Right ventricle myocardium inferior (tissue), 1 donor: Measurements from ENCODE around the gene IP6K1. TPM values are rescaled to one million over a fixed set of nuclear protein-coding genes. Genes with fewer than 3 reads are reported as not detected.

Source experiments
- ATAC-seq: fragments of 200-7000 bp; cut with Tn5 transposase; one replicate; pipeline ENCODE4 v1.9.1; 2020; ENCODE audit warnings: mild to moderate bottlenecking, moderate library complexity
- DNase-seq: peaks from one replicate; pipeline ENCODE4 v3.0.0; 2021; ENCODE audit errors: missing footprints
- intact Hi-C: fragments of 100-400 bp; cut with DNase I; formaldehyde crosslinking; loops from one replicate; pipeline ENCODE4 v1.11.0; 2022
- total RNA-seq: library from RNA; stranded (reverse); fragmentation: NEBNext Ultra II Directional; extraction: Animal tissue kit (Norgen Biotek cat#: 25700); gene quantifications from one replicate; pipeline ENCODE4 v1.2.1, GENCODE V29; 2021
- donor health status: DM: no; HTN: yes; CAD: no; lungs with severe emphysema.

Gene IP6K1
- total RNA-seq, 1 donor from 2014 or later = 19.0 TPM

- DNase-seq (peak; percentile 53), ATAC-seq (no peak)
- intact Hi-C loops = no loop called here
These were observed 68.1 kb downstream of the IP6K1 start for GRCh38 chr3:49717959-49718857.

DNA sequence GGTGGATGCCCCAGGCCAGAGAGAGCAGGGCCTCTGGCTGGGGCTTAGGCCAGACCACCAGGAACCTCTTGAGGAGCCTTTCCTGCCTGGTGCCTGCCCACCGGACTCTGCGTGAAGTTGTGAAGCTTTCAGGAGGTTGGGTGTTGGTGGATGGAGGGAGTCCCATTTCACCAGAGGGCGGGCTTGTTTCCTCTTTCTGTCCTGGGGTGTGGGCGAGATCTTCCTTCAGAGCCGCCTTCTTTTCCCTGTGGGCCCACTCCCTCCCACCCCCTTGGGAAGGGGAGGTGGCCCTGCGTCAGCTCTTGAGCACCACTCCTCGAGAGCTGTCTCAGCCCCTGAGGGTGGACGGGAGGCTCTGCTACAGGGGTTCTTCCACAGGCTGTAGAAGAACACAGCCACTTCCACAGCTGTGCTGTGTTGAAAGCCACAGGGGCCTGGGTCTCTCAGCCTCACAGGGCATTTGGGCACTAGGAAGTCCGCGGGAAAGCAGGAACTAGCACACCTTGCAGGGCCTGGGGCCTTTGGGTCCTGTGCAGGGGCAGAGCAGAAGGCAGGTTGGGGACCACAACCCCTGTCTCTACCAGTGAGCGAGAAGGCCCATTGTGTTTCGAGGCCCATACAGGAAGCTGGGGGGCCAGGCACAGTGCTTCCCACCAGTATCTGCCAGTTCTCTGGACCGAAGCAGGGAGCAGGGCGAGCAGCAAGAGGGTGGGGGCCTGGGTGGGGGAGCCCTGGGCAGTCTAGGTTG is 69.0 kb downstream of the IP6K1 start:
- intact Hi-C loops = no loop called here
- ATAC-seq (no peak), DNase-seq (no peak)

DNA sequence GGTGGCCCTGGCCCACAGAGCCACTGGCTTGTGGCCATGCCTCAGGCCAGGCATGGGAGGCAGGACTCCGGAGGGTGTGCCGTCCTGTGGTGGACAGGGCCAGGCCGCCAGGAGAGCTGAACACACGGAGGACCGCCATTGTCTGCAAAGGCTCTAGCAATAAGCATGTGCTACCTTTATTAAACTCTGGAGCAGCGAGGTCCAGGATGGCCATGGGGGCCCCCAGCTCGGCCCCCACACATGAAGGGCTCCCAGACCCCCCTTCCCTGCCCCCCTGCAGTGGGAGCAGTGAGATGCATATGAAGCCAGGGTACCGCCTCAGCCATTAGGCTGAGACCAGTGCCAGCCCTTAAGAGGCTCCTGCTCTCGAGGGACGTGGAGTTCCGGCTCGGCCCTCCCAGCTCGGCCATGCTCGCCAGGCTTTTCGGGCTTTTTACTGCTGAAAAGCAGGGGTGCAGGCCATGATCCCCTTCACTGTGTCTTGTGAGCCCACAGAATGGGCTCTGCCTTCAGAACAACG is 69.6 kb downstream of the IP6K1 start:
- intact Hi-C loops = no loop called here
- DNase-seq (no peak), ATAC-seq (no peak)

DNA sequence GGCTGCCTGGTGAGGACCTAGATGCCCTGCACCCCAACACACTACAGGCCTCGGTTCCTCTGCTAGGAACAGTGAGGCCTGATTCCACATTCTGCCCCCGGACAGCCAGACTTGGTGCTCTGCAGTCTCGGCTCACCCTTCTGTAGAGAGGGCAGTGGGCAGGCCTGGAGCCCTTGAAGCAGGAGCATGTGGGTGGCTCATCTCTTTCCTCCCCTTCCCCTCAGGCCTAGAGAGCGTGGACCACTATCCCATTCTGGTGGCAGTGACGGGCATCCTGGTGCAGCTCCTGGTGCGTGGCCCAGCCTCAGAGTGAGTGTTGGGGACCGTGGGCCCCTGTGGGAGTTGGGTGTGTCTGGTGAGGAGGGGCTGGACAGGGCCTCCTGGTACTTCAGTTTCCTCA is 70.2 kb downstream of the IP6K1 start:
- DNase-seq = no peak
- intact Hi-C loops = no loop called here

GRCh38 chr3:49715611-49716121 is 70.7 kb downstream of the IP6K1 start:
- ATAC-seq (no peak), DNase-seq (peak; percentile 63)
- intact Hi-C loops = no loop called here

More for the DNA sequence above, 70.2 kb downstream of the IP6K1 start:
- ATAC-seq = no peak

GRCh38 chr3:49714728-49715550 is 71.4 kb downstream of the IP6K1 start:
- DNase-seq (no peak), ATAC-seq (no peak)
- intact Hi-C loops = no loop called here

DNA sequence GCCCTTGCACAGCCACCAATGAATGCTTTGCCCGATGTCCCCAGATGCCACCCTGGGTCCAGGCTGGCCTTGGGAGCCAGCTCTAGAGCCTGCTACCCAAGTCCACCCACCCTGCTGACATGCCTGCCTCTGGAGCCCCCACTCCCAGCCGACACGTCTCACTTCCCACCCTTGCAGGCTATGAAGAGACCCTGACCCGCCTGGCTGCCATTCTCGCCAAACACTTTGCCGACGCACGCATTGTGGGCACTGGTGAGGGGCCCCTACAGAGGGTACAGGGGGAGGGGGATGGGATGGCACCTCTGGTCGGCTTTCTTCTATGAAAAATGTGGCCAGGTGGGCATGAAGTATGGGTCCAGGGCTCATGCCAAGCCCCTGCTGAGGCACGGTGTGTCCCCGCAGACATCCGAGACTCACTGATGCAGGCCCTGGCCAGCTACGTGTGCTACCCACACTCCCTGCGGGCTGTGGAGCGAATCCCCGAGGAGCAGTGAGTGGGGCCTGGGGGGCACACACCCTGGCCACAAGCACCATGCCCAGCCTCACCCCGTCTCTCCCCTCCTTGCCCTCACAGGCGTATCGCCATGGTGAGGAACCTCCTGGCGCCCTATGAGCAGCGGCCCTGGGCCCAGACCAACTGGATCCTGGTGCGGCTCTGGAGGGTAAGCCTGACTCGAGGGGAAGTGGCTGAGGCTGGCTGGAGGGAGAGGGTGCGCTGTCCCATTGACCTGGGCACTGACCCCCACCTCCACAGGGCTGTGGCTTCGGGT is 72.8 kb downstream of the IP6K1 start:
- peak; percentile 54 for DNase-seq
- no peak for ATAC-seq
- intact Hi-C loops = no loop called here

GRCh38 chr3:49712631-49713317 is 73.6 kb downstream of the IP6K1 start:
- no peak for ATAC-seq
- no peak for DNase-seq
- intact Hi-C loops = no loop called here

DNA sequence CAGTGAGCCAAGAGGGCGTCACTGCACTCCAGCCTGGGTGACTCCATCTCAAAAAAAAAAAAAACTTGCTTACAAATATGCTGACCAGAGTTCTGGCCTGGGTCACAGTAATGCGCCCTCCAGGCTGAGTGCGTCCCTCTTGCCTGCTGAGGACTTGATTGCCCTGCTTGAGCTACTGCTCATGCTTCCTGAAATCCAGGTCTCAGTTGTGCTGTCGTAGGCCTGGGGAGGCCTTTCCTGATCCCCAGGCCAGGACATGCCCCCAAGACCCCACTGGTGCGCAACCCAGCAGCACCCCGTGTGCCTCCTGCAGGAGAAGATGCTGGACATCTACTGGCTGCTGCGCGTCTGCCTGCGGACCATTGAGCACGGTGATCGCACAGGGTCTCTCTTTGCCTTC is 74.2 kb downstream of the IP6K1 start:
- ATAC-seq (no peak), DNase-seq (no peak)

DNA sequence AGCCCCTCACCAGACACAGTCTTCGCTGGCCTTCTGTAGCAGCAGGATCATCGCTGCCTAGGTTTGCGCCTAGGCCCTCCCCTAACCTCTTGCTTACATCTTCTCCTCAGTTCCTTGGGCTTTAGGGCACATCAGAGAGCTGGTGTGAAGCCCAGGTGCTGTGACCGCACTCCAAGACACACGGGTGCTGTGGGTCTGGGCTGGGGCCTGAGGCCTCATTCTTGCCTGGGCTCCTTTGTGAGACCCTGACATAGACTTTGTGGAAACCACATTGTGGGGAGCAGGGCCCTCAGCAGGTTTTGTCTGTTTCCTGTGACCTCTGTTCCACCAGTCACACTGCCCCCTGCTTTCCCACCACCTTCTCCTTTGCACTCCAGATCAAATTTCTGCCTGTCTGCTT is 74.9 kb downstream of the IP6K1 start:
- ATAC-seq (no peak), DNase-seq (no peak)
- intact Hi-C loops = no loop called here

More for the DNA sequence above, 74.2 kb downstream of the IP6K1 start:
- intact Hi-C loops = no loop called here

- intact Hi-C loops = no loop called here
- DNase-seq (no peak), ATAC-seq (no peak)
These were observed 76.5 kb downstream of the IP6K1 start for GRCh38 chr3:49709852-49710251.

GRCh38 chr3:49707113-49707480 is 79.2 kb downstream of the IP6K1 start:
- intact Hi-C loops = no loop called here
- no peak for ATAC-seq

GRCh38 chr3:49706456-49707112 is 79.8 kb downstream of the IP6K1 start:
- no peak for ATAC-seq
- intact Hi-C loops = no loop called here
- peak; percentile 55 for DNase-seq

More at GRCh38 chr3:49707113-49707480, 79.2 kb downstream of the IP6K1 start:
- DNase-seq = no peak

DNA sequence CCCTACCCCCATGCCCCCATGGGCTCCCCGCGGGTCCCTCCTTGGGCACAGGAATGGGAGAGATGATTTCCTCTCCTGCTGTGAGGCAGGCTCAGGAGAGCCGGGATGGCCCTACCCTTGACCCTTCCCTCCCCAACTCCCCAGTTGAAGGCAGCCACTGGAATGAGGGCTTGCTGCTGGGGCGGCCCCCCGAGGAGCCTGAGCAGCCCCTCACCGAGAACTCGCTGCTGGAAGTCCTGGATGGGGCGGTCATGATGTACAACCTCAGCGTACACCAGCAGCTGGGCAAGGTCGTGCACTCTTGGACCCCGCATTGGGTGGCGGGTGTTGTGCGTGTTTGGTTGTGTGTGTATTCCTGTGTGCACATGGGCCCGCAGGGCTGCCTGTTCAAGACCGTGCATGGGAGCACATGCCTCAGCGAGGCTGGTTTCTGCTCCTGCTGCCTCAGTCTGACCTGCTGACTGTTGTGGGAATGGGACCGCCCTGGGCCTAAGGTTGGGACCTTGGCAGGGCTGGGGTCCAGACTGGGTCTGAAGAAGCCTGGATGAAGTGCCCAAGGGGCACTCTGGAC is 80.9 kb downstream of the IP6K1 start:
- ATAC-seq (no peak), DNase-seq (peak; percentile 51)
- intact Hi-C loops = no loop called here

- intact Hi-C loops = no loop called here
- ATAC-seq = no peak
These were observed 81.7 kb downstream of the IP6K1 start for GRCh38 chr3:49704629-49705028.

GRCh38 chr3:49703956-49704355 is 82.4 kb downstream of the IP6K1 start:
- peak; percentile 41 for DNase-seq
- ATAC-seq = no peak
- intact Hi-C loops = no loop called here

More at GRCh38 chr3:49704629-49705028, 81.7 kb downstream of the IP6K1 start:
- DNase-seq = no peak
